Liver (tissue), 9 donors: ENCODE results near the gene MEGF6. TPM values are rescaled to one million over a fixed set of nuclear protein-coding genes. Genes with fewer than 3 reads are reported as not detected.

Experiments
- DNase-seq: peaks from one replicate; pipeline ENCODE4 v3.0.0-alpha.2; 2017; ENCODE audit warnings: low spot score
- H3K27ac ChIP-seq, 2 donors: one replicate each; pipeline ENCODE4 v1.7.0; 2013; ENCODE audit warnings: inconsistent platforms in 2 of 2, low read length in 2 of 2, control low read depth in 1 of 2, low read depth in 1 of 2, mild to moderate bottlenecking in 1 of 2
- H3K27me3 ChIP-seq, 4 donors: one replicate each; pipeline versions ENCODE4 v1.6.1 to v1.7.0; 2013; ENCODE audit warnings: low read length in 3 of 4, inconsistent platforms in 1 of 4, mild to moderate bottlenecking in 1 of 4, moderate library complexity in 1 of 4; ENCODE audit not compliant: control insufficient read depth in 4 of 4, insufficient read depth in 4 of 4
- H3K36me3 ChIP-seq, 4 donors: one replicate each; pipeline versions ENCODE4 v1.6.1 to v1.7.0; 2013; ENCODE audit warnings: low read length in 3 of 4, mild to moderate bottlenecking in 3 of 4, low read depth in 1 of 4, moderate library complexity in 1 of 4; ENCODE audit not compliant: control insufficient read depth in 4 of 4, insufficient read depth in 3 of 4
- H3K4me1 ChIP-seq, 4 donors: one replicate each; pipeline versions ENCODE4 v1.6.1 to v1.7.0; 2013; ENCODE audit warnings: low read length in 3 of 4, mild to moderate bottlenecking in 3 of 4, moderate library complexity in 1 of 4; ENCODE audit not compliant: control insufficient read depth in 4 of 4, insufficient read depth in 4 of 4
- H3K4me3 ChIP-seq, 3 donors: one replicate each; pipeline versions ENCODE4 v1.6.1 to v1.7.0; 2013; ENCODE audit warnings: low read length in 3 of 3, control low read depth in 1 of 3, low read depth in 1 of 3, mild to moderate bottlenecking in 1 of 3
- H3K9ac ChIP-seq, 2 donors: one replicate each; pipeline ENCODE4 v1.7.0; 2013; ENCODE audit warnings: low read length in 2 of 2, mild to moderate bottlenecking in 2 of 2, moderate library complexity in 2 of 2, control low read depth in 1 of 2, low read depth in 1 of 2
- H3K9me3 ChIP-seq, 4 donors: one replicate each; pipeline versions ENCODE4 v1.6.1 to v1.7.0; 2013; ENCODE audit warnings: low read length in 3 of 4; ENCODE audit not compliant: control insufficient read depth in 4 of 4
- CTCF ChIP-seq: fragments of 150-350 bp; IDR thresholded peaks from 2 replicates; pipeline ENCODE4 v1.5.1; 2017; ENCODE audit warnings: improper control_type of control experiment, low read depth, low read length; ENCODE audit not compliant: missing input control
- EGR1 ChIP-seq, 2 donors: IDR thresholded peaks; 2 replicates each; pipeline ENCODE4 v1.6.1; 2016 to 2018; ENCODE audit warnings: antibody characterized with exemption in 2 of 2, low read depth in 2 of 2
- FOXA1 ChIP-seq: IDR thresholded peaks from 2 replicates; pipeline ENCODE4 v1.6.1; 2016; ENCODE audit warnings: antibody characterized with exemption
- HNF4G ChIP-seq: IDR thresholded peaks from 2 replicates; pipeline ENCODE4 v1.6.1; 2016; ENCODE audit warnings: antibody characterized with exemption
- JUND ChIP-seq, 2 donors: IDR thresholded peaks; 2 replicates each; pipeline ENCODE4 v1.6.1; 2016; ENCODE audit warnings: antibody characterized with exemption in 2 of 2
- MAX ChIP-seq: IDR thresholded peaks from 2 replicates; pipeline ENCODE4 v1.6.1; 2016; ENCODE audit warnings: antibody characterized with exemption
- NR2F2 ChIP-seq: IDR thresholded peaks from 2 replicates; pipeline ENCODE4 v1.6.1; 2016; ENCODE audit warnings: antibody characterized with exemption
- RAD21 ChIP-seq, 2 donors: IDR thresholded peaks; 2 replicates each; pipeline ENCODE4 v1.6.1; 2016; ENCODE audit warnings: antibody characterized with exemption in 2 of 2, mild to moderate bottlenecking in 2 of 2
- RXRA ChIP-seq, 2 donors: IDR thresholded peaks; 2 replicates each; pipeline ENCODE4 v1.6.1; 2017 to 2018; ENCODE audit warnings: antibody characterized with exemption in 2 of 2, mild to moderate bottlenecking in 1 of 2
- SP1 ChIP-seq: IDR thresholded peaks from 2 replicates; pipeline ENCODE4 v1.6.1; 2018; ENCODE audit warnings: antibody characterized with exemption, mild to moderate bottlenecking
- YY1 ChIP-seq: IDR thresholded peaks from 2 replicates; pipeline ENCODE4 v1.6.1; 2016; ENCODE audit warnings: antibody characterized with exemption, mild to moderate bottlenecking
- WGBS: extraction: QIAGEN DNeasy Blood & Tissue Kit; methylation state at CpG from one replicate; pipeline ENCODE4 v1.1.7; 2013; 5-methylcytosine and 5-hydroxymethylcytosine counted together
- polyA plus RNA-seq, 2 donors: library from polyadenylated mRNA; stranded (reverse) in 1 of 2; unstranded in 1 of 2; fragments of 200-250 nt in 1 of 2; fragments of >200 nt in 1 of 2; fragmentation: Nextera tagmentation in 1 of 2; extraction: Ambion mirVana in 1 of 2; gene quantifications; one replicate each; pipeline versions ENCODE4 v1.2.1 to v1.2.3, GENCODE V29; 2013 to 2015
- total RNA-seq, 2 donors: library from RNA; depleted of rRNA; stranded (reverse); fragments of >200 nt; gene quantifications; one replicate each; pipeline ENCODE4 v1.2.3, GENCODE V29; 2014
- TF ChIP-seq, protein P1 (sequence below): IDR thresholded peaks from 2 replicates; pipeline ENCODE4 v1.6.1; 2016; ENCODE audit warnings: antibody characterized with exemption
- TF ChIP-seq, protein P2 (sequence below): IDR thresholded peaks from 2 replicates; pipeline ENCODE4 v1.6.1; 2016; ENCODE audit warnings: antibody characterized with exemption
- TF ChIP-seq, protein P3 (sequence below): IDR thresholded peaks from 2 replicates; pipeline ENCODE4 v1.6.1; 2016; ENCODE audit warnings: antibody characterized with exemption, mild to moderate bottlenecking
- donor health status: healthy.
- donor health status: healthy.
- donor health status: healthy.
- donor health status: healthy.
- donor health status: healthy.

The MEGF6 gene
- total and polyA plus RNA-seq, 4 donors: 1.3 to 11.0 (median 4.0) TPM

- 69% methylated on average over 17 of the region's 17 CpGs for WGBS
- Histone ChIP-seq H3K9ac (no peak overlapping the region), H3K9me3 (no peaks in the 10 kb centered on the region), H3K27me3 (no peaks in the 10 kb centered on the region), H3K27ac (no peak overlapping the region), H3K36me3 (peaks cover 0 to 1% (median 0%) of the 10 kb centered on the region in 4 donors), H3K4me1 (peaks cover 8 to 12% (median 10%) of the 10 kb centered on the region in 4 donors), H3K4me3 (no peak overlapping the region)
- TF ChIP-seq NR2F2 (no peak), RXRA (IDR thresholded peaks at IDR 0.05) (no peak), CTCF (no peak), RAD21 (IDR thresholded peaks at IDR 0.05) (no peak), EGR1 (IDR thresholded peaks at IDR 0.05; ENCODE audit: low read depth in 2 of 2) (no peak), SP1 (no peak), FOXA1 (no peak)
- TF ChIP-seq, protein P1, sequence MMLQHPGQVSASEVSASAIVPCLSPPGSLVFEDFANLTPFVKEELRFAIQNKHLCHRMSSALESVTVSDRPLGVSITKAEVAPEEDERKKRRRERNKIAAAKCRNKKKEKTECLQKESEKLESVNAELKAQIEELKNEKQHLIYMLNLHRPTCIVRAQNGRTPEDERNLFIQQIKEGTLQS: no peak
- TF ChIP-seq, protein P2, sequence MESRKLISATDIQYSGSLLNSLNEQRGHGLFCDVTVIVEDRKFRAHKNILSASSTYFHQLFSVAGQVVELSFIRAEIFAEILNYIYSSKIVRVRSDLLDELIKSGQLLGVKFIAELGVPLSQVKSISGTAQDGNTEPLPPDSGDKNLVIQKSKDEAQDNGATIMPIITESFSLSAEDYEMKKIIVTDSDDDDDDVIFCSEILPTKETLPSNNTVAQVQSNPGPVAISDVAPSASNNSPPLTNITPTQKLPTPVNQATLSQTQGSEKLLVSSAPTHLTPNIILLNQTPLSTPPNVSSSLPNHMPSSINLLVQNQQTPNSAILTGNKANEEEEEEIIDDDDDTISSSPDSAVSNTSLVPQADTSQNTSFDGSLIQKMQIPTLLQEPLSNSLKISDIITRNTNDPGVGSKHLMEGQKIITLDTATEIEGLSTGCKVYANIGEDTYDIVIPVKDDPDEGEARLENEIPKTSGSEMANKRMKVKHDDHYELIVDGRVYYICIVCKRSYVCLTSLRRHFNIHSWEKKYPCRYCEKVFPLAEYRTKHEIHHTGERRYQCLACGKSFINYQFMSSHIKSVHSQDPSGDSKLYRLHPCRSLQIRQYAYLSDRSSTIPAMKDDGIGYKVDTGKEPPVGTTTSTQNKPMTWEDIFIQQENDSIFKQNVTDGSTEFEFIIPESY: no peak
- DNase-seq: no peak
These were observed 76.3 kb downstream of the MEGF6 start for GRCh38 chr1:3534803-3535637.

- TF ChIP-seq JUND (IDR thresholded peaks at IDR 0.05) (no peak), MAX (no peak), HNF4G (no peak), NR2F2 (no peak), YY1 (no peak), CTCF (no peak), EGR1 (IDR thresholded peaks at IDR 0.05; ENCODE audit: low read depth in 2 of 2) (no peak), RXRA (IDR thresholded peaks at IDR 0.05) (no peak)
- TF ChIP-seq, protein P1: no peak
- TF ChIP-seq, protein P3, sequence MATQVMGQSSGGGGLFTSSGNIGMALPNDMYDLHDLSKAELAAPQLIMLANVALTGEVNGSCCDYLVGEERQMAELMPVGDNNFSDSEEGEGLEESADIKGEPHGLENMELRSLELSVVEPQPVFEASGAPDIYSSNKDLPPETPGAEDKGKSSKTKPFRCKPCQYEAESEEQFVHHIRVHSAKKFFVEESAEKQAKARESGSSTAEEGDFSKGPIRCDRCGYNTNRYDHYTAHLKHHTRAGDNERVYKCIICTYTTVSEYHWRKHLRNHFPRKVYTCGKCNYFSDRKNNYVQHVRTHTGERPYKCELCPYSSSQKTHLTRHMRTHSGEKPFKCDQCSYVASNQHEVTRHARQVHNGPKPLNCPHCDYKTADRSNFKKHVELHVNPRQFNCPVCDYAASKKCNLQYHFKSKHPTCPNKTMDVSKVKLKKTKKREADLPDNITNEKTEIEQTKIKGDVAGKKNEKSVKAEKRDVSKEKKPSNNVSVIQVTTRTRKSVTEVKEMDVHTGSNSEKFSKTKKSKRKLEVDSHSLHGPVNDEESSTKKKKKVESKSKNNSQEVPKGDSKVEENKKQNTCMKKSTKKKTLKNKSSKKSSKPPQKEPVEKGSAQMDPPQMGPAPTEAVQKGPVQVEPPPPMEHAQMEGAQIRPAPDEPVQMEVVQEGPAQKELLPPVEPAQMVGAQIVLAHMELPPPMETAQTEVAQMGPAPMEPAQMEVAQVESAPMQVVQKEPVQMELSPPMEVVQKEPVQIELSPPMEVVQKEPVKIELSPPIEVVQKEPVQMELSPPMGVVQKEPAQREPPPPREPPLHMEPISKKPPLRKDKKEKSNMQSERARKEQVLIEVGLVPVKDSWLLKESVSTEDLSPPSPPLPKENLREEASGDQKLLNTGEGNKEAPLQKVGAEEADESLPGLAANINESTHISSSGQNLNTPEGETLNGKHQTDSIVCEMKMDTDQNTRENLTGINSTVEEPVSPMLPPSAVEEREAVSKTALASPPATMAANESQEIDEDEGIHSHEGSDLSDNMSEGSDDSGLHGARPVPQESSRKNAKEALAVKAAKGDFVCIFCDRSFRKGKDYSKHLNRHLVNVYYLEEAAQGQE: no peak
- Histone ChIP-seq H3K27me3 (no peaks in the 10 kb centered on the region), H3K9me3 (no peaks in the 10 kb centered on the region), H3K9ac (no peak overlapping the region), H3K4me3 (no peak overlapping the region), H3K36me3 (no peaks in the 10 kb centered on the region), H3K4me1 (peaks cover 15 to 27% (median 22%) of the 10 kb centered on the region in 4 donors), H3K27ac (no peak overlapping the region)
- DNase-seq: no peak
- 75% methylated on average over 30 of the region's 30 CpGs for WGBS
These were observed 78.0 kb downstream of the MEGF6 start for GRCh38 chr1:3533067-3534048.
